Pancreas (tissue), 10 donors: Measurements from ENCODE around the gene DHX8. TPM values are rescaled to one million over a fixed set of nuclear protein-coding genes. Genes with fewer than 3 reads are reported as not detected.

ENCODE experiments used
- ATAC-seq, 4 donors: fragments of 200-7000 bp; cut with Tn5 transposase; one replicate each; pipeline versions ENCODE4 v1.8.0 to v1.9.1; 2020; ENCODE audit warnings: mild to moderate bottlenecking in 4 of 4, moderate library complexity in 4 of 4
- DNase-seq, 6 donors: peaks; one replicate each; pipeline ENCODE4 v3.0.0-alpha.2; 2020
- FAIRE-seq: peaks from 2 replicates; lab custom pipeline; 2012; peaks lifted over from hg19 to GRCh38; lab: Jason Lieb, UNC
- H3K27ac ChIP-seq, 4 donors: fragments of 200-600 bp; sonication (generic); 1 replicate in 3 of 4; 2 replicates in 1 of 4; pipeline versions ENCODE4 v1.5.0 to v1.8.0; 2020
- H3K27me3 ChIP-seq, 4 donors: fragments of 200-600 bp; one replicate each; pipeline ENCODE4 v1.8.0; 2021
- H3K36me3 ChIP-seq, 3 donors: fragments of 200-600 bp; sonication (generic) in 1 of 3; one replicate each; pipeline versions ENCODE4 v1.5.0 to v1.8.0; 2020 to 2021
- H3K4me1 ChIP-seq, 3 donors: fragments of 200-600 bp; one replicate each; pipeline ENCODE4 v1.8.0; 2021
- H3K4me3 ChIP-seq, 4 donors: fragments of 200-600 bp; sonication (generic) in 2 of 4; one replicate each; pipeline versions ENCODE4 v1.5.0 to v1.8.0; 2020 to 2021
- H3K9me3 ChIP-seq, 4 donors: fragments of 200-600 bp; one replicate each; pipeline ENCODE4 v1.8.0; 2021
- WGBS, 2 donors: extraction: QIAGEN DNeasy Blood & Tissue Kit; methylation state at CpG; one replicate each; pipeline ENCODE4 v1.1.7; 2013; 5-methylcytosine and 5-hydroxymethylcytosine counted together
- intact Hi-C, 3 donors: fragments of 100-400 bp; cut with DNase I; formaldehyde crosslinking; loops; one replicate each; pipeline versions ENCODE4 v1.11.1 to v1.14.2; 2022
- polyA plus RNA-seq, 2 donors: library from polyadenylated mRNA; stranded (reverse); fragments of 200-250 nt; gene quantifications; one replicate each; pipeline ENCODE4 v1.2.3, GENCODE V29; 2013
- total RNA-seq, 6 donors: library from RNA; stranded (reverse); fragmentation: NEBNext Ultra II Directional in 4 of 6; extraction: Animal tissue kit (Norgen Biotek cat#: 25700) in 4 of 6; gene quantifications; one replicate each; pipeline versions ENCODE4 v1.2.1 to v1.2.4, GENCODE V29; 2021 to 2023
- TF ChIP-seq, protein P1 (sequence below), 4 donors: fragments of 200-600 bp; sonication (generic) in 3 of 4; IDR thresholded peaks; one replicate each; pipeline versions ENCODE4 v1.5.0 to v1.8.0; 2021; ENCODE audit warnings: antibody characterized with exemption in 4 of 4
- donor health status: healthy with polysubstance abuse.
- donor health status: DM: no; HTN: no; CAD: no; lungs with moderate emphysema.
- donor health status: DM: no; HTN: no; CAD: no.
- donor health status: control.
- donor health status: control.
- donor health status: Bipolar disorder and iron deficiency.
- donor health status: DM: yes; HTN: yes; CAD: no.
- donor health status: DM: no; HTN: no; CAD: no.
- donor health status: DM: no; HTN: no; CAD: no.
- donor health status: DM: yes; HTN: yes; CAD: no.

Gene DHX8
- total and polyA plus RNA-seq, 8 donors: 11.0 to 26.0 (median 16.6) TPM

DNA sequence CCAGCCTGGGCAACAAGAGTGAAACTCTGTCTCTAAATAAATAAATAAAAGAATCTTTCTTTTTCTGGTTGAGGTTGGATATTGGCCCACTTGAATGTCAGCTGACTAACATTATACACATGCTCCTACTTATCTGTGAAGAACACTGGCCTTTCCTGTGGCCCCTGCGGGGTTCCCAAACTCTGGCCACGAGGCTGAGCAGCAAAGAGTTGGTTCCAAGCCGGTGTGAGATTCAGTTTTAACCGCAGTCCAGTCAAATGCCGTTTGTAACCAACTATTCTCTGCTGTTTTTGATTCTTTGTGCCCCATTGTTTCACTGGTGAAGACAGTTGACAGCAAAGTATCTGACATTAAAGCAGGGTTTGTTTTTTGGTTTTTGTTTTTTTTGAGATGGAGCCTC, 51.1 kb downstream of the DHX8 start:
- Histone ChIP-seq H3K36me3 (no peaks in the 10 kb centered on the region), H3K4me1 (peaks cover 0 to 17% (median 15%) of the 10 kb centered on the region in 3 donors), H3K27me3 (no peaks in the 10 kb centered on the region), H3K27ac (no peak overlapping the region), H3K9me3 (no peaks in the 10 kb centered on the region), H3K4me3 (no peak overlapping the region)
- FAIRE-seq: no peak
- WGBS, 2 donors: 91 to 94% methylated on average over 5 of the region's 5 CpGs
- intact Hi-C loops: no loop called here
- DNase-seq: no peak
- TF ChIP-seq, protein P1, sequence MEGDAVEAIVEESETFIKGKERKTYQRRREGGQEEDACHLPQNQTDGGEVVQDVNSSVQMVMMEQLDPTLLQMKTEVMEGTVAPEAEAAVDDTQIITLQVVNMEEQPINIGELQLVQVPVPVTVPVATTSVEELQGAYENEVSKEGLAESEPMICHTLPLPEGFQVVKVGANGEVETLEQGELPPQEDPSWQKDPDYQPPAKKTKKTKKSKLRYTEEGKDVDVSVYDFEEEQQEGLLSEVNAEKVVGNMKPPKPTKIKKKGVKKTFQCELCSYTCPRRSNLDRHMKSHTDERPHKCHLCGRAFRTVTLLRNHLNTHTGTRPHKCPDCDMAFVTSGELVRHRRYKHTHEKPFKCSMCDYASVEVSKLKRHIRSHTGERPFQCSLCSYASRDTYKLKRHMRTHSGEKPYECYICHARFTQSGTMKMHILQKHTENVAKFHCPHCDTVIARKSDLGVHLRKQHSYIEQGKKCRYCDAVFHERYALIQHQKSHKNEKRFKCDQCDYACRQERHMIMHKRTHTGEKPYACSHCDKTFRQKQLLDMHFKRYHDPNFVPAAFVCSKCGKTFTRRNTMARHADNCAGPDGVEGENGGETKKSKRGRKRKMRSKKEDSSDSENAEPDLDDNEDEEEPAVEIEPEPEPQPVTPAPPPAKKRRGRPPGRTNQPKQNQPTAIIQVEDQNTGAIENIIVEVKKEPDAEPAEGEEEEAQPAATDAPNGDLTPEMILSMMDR (IDR thresholded peaks at IDR 0.05): no peak
- no peak for ATAC-seq

DNA sequence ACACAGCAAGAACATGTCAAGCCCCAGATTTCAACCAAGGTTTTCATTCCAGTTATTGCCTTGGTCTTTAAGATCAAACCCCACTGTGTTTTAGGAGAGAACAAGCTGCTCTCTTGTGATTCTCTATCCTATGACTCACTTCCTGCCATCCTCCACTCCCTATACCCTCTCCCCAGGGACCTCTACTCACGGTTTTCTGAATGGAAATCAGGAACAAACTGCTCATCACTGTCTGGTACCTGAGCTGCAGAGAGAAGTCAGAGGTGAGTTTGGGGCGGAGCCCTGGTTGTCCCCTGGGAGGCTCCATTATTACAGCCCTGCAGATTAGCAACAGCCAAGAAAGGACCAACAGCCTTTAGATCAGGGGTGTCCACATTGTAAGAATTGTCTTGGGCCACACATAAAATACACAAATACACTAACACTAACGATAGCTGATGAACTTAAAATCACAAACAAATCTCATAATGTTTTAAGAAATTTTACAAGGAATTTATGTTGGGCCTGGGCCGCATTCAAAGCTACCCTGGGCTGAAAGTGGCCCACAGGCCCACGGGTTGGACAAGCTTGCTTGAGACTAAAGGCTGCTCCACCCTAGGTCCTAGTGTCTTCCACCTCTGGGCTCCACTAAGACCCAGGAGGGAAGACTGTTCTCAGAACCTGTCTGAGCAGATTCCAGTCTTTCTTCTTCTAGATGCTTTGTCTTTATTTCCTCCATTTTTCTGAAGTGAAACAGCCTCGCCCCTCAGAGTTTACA, 52.6 kb downstream of the DHX8 start:
- no peak for FAIRE-seq
- WGBS, 2 donors: 81 to 90% methylated on average over 6 of the region's 6 CpGs
- no peak for ATAC-seq
- no peaks in the 10 kb centered on the region for H3K9me3 ChIP-seq
- intact Hi-C loops: no loop called here
- no peak overlapping the region for H3K4me3 ChIP-seq
- no peak for DNase-seq
- H3K27me3 ChIP-seq: no peaks in the 10 kb centered on the region
- peaks cover 0 to 6% (median under 1%) of the 10 kb centered on the region in 3 donors for H3K4me1 ChIP-seq
- no peak overlapping the region for H3K27ac ChIP-seq
- TF ChIP-seq, protein P1 (IDR thresholded peaks at IDR 0.05): no peak
- no peaks in the 10 kb centered on the region for H3K36me3 ChIP-seq

DNA sequence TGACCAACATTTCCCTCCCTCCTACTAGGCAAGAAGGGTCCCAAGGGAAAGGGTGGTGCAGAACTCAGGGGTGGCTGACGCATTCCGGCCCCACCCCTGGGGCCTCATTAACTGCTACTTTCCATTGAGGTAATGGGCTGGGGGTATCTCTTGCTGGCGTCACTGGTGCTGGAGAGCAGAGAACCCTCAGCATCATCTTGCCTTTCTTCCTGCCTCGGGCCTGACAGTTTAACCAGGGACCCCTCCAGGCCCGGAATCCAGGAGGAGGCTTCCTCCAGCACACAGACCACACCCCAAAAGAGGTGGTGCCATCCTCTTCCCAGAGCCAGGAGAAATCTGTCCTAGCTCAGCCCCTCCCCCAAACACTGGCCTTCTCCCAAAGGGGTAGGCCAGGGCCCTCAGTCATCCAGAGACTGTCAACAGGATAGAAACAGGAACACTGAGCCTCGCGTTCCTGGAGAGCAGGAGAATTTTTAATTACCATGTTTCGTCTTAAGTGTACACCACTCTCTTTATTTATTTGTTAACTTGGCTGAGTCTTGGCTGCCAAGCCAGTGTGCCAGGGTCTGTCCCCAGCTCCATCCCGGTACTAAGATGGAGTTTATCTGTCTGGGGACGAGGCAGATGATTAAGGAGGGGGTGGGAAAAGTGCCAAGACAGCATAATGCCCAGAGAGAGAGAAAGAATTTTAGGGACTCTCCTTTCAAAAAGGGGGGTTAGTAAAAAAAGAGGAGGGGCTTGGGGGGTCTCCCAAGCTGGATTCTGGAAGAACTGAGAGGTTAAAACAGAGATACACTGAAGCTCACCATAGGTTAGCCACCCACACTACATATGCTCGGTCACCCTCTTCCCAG, 57.3 kb downstream of the DHX8 start:
- intact Hi-C loops: no loop called here
- TF ChIP-seq, protein P1 (IDR thresholded peaks at IDR 0.05): no peak
- Histone ChIP-seq H3K27me3 (no peaks in the 10 kb centered on the region), H3K9me3 (no peaks in the 10 kb centered on the region), H3K4me3 (no peak overlapping the region), H3K27ac (no peak overlapping the region), H3K4me1 (peaks cover 0 to 4% (median 0%) of the 10 kb centered on the region in 3 donors), H3K36me3 (no peaks in the 10 kb centered on the region)
- WGBS, 2 donors: 62 to 72% methylated on average over 11 of the region's 11 CpGs
- DNase-seq: no peak
- no peak for ATAC-seq
- FAIRE-seq: no peak

DNA sequence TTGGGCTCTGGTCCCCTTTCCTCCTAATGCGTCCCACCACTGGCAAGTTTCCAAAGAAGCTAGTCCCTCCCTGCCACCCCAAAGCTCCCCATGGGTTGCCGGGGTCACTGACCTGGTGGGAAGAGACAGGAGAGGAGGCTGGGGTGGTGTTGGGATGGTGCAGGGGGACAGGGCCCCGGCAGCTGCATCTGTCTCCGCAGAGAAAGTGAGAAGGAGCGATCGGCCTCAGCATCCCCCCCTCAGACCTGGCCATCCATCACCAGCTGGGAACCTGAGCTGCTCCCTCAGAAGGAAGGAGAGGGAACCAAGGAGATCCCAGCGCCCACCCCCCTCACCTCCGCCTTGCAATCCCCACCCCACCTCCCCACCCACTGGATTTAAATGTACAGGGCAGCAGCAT, 59.1 kb downstream of the DHX8 start:
- intact Hi-C loops: no loop called here
- 80 to 86% methylated on average over 6 to 8 of the region's 8 CpGs for WGBS, 2 donors
- no peak for FAIRE-seq

More for the DNA sequence above, 59.1 kb downstream of the DHX8 start:
- H3K27me3 ChIP-seq: no peaks in the 10 kb centered on the region
- ATAC-seq: no peak
- TF ChIP-seq, protein P1 (IDR thresholded peaks at IDR 0.05): no peak
- no peak for DNase-seq
- H3K4me3 ChIP-seq: no peak overlapping the region
- no peaks in the 10 kb centered on the region for H3K36me3 ChIP-seq
- H3K27ac ChIP-seq: no peak overlapping the region
- no peaks in the 10 kb centered on the region for H3K9me3 ChIP-seq
- H3K4me1 ChIP-seq: peaks cover 0 to 7% (median 4%) of the 10 kb centered on the region in 3 donors
